Hepatocyte (in vitro differentiated cells): Measurements from ENCODE around the gene ZNF624.
"Not testable (repeated sequence)": the region's sequence is repeated elsewhere in the genome, so short reads cannot be mapped to it uniquely, and the experiment has no call there.

Experiments
- EZH2phosphoT487 ChIP-seq: fragments of 200-600 bp; sonication (generic); IDR thresholded peaks from one replicate; pipeline ENCODE4 v1.6.1; 2018; ENCODE audit warnings: antibody characterized with exemption, mild to moderate bottlenecking, low read depth, moderate library complexity; ENCODE audit not compliant: unreplicated experiment, severe bottlenecking
- TF ChIP-seq, protein P1 (sequence below): fragments of 200-600 bp; sonication (generic); IDR thresholded peaks from 2 replicates; pipeline ENCODE4 v1.5.1; 2016; ENCODE audit warnings: antibody characterized with exemption, mild to moderate bottlenecking; ENCODE audit not compliant: poor library complexity

GRCh38 chr17:16666553-16666906 is 12.9 kb upstream of the ZNF624 start:
- TF ChIP-seq, protein P1, sequence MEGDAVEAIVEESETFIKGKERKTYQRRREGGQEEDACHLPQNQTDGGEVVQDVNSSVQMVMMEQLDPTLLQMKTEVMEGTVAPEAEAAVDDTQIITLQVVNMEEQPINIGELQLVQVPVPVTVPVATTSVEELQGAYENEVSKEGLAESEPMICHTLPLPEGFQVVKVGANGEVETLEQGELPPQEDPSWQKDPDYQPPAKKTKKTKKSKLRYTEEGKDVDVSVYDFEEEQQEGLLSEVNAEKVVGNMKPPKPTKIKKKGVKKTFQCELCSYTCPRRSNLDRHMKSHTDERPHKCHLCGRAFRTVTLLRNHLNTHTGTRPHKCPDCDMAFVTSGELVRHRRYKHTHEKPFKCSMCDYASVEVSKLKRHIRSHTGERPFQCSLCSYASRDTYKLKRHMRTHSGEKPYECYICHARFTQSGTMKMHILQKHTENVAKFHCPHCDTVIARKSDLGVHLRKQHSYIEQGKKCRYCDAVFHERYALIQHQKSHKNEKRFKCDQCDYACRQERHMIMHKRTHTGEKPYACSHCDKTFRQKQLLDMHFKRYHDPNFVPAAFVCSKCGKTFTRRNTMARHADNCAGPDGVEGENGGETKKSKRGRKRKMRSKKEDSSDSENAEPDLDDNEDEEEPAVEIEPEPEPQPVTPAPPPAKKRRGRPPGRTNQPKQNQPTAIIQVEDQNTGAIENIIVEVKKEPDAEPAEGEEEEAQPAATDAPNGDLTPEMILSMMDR = not testable (repeated sequence)
- not testable (repeated sequence) for TF ChIP-seq EZH2phosphoT487
